ENCODE data around the gene PLPP3. TPM values are rescaled to one million over a fixed set of nuclear protein-coding genes. Genes with fewer than 3 reads are reported as not detected.

The PLPP3 gene
- total RNA-seq, 1 experiment from 2014 or later, result 26.7 TPM

- Mint-ChIP-seq H3K4me1 (peaks cover 9 to 16% of the 10 kb centered on the region in 2 experiments), H3K27me3 (ENCODE audit: low read depth) (no peaks in the 10 kb centered on the region; the same call in none of the 2 replicates), H3K36me3 (ENCODE audit: insufficient read depth in 1 of 3, low read depth in 3 of 3) (no peaks in the 10 kb centered on the region; a peak in 1 of 7 replicates), H3K4me3 (no peak overlapping the region), H3K9me3 (no peaks in the 10 kb centered on the region), H3K27ac (no peak overlapping the region)
- Histone ChIP-seq H2BK20ac (ENCODE audit: low read depth, low read length, poor library complexity, severe bottlenecking) (no peak overlapping the region), H3K9me3 (ENCODE audit: control insufficient read depth, low read depth, low read length) (no peaks in the 10 kb centered on the region), H3K4me1 (ENCODE audit: insufficient read depth, low read length) (no peaks in the 10 kb centered on the region; the same call in 1 of the 2 replicates), H3K23me2 (ENCODE audit: insufficient read length, low read depth, low read length, poor library complexity, severe bottlenecking) (no peaks in the 10 kb centered on the region), H3K9ac (ENCODE audit: extremely low read depth, insufficient read length, low read length) (no peak overlapping the region), H3K79me2 (ENCODE audit: insufficient read depth, low read length) (no peaks in the 10 kb centered on the region), H4K91ac (ENCODE audit: insufficient read length, low read depth, low read length) (no peak overlapping the region), H3K23ac (ENCODE audit: insufficient read length, low read depth, low read length) (no peak overlapping the region), H3K14ac (ENCODE audit: insufficient read depth, low read length) (no peak overlapping the region), H2BK5ac (ENCODE audit: insufficient read length, low read length) (no peak overlapping the region), H3K27ac (ENCODE audit: insufficient read length, low read depth, low read length) (no peak overlapping the region), H2AFZ (ENCODE audit: low read length) (no peak overlapping the region), H3K79me1 (ENCODE audit: insufficient read depth, low read depth, low read length, poor library complexity, severe bottlenecking) (no peaks in the 10 kb centered on the region), H2BK15ac (ENCODE audit: low read depth, low read length) (no peak overlapping the region), H3K4ac (ENCODE audit: low read depth, low read length) (no peak overlapping the region), H2BK12ac (ENCODE audit: insufficient read length, low read depth, low read length) (no peak overlapping the region), H3K27me3 (ENCODE audit: insufficient read depth, low read length) (no peaks in the 10 kb centered on the region), H3K56ac (ENCODE audit: insufficient read length, low read depth, low read length) (no peak overlapping the region), H4K8ac (replicated peaks; ENCODE audit: insufficient read length, low read depth, low read length) (no peak overlapping the region), H3T11ph (ENCODE audit: low read length) (no peak overlapping the region), H3K18ac (ENCODE audit: insufficient read length, low read depth, low read length) (no peak overlapping the region), H2BK120ac (ENCODE audit: low read depth, low read length, poor library complexity, severe bottlenecking) (no peak overlapping the region), H3K4me2 (ENCODE audit: insufficient read depth, insufficient read length, low read length) (no peak overlapping the region), H4K20me1 (ENCODE audit: control insufficient read depth, insufficient read depth, insufficient read length) (no peaks in the 10 kb centered on the region), H4K5ac (ENCODE audit: insufficient read length, low read depth, low read length) (no peak overlapping the region), H2AK5ac (ENCODE audit: insufficient read length, low read length) (no peak overlapping the region)
- TF ChIP-seq, protein P1, sequence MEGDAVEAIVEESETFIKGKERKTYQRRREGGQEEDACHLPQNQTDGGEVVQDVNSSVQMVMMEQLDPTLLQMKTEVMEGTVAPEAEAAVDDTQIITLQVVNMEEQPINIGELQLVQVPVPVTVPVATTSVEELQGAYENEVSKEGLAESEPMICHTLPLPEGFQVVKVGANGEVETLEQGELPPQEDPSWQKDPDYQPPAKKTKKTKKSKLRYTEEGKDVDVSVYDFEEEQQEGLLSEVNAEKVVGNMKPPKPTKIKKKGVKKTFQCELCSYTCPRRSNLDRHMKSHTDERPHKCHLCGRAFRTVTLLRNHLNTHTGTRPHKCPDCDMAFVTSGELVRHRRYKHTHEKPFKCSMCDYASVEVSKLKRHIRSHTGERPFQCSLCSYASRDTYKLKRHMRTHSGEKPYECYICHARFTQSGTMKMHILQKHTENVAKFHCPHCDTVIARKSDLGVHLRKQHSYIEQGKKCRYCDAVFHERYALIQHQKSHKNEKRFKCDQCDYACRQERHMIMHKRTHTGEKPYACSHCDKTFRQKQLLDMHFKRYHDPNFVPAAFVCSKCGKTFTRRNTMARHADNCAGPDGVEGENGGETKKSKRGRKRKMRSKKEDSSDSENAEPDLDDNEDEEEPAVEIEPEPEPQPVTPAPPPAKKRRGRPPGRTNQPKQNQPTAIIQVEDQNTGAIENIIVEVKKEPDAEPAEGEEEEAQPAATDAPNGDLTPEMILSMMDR (conservative IDR thresholded peaks at IDR 0.05), result no peak
- no peak for DNase-seq
- no CpG with 5 or more reads among the region's 4 CpGs for WGBS (ENCODE audit: extremely low coverage, insufficient read length, low lambda C conversion rate)
Measured at GRCh38 chr1:56464294-56464693, 115.1 kb downstream of the PLPP3 start.

Measured in H9 (cell line).